ENCODE results near the gene EML2.

GRCh38 chr19:45664575-45664974 lies 25.4 kb upstream of the EML2 start:
- TF ChIP-seq CTCF (IDR thresholded peaks at IDR 0.05; ENCODE audit: poor library complexity) (no peak), EZH2 (IDR thresholded peaks at IDR 0.05; ENCODE audit: borderline replicate concordance) (no peak)

Data from hepatocyte (in vitro differentiated cells).